ENCODE data around the gene KRT72.

KRT72 gene

GRCh38 chr12:52539083-52539820 lies 62.0 kb downstream of the KRT72 start:
- DNase-seq = no peak

GRCh38 chr12:52537101-52537500 lies 64.2 kb downstream of the KRT72 start:
- DNase-seq = no peak
